ENCODE data around the gene CC2D2A. TPM values are rescaled to one million over a fixed set of nuclear protein-coding genes. Genes with fewer than 3 reads are reported as not detected.
A peak's percentile ranks its signal among the peaks of the same experiment; 100 is the strongest.

CC2D2A gene
- total RNA-seq, 2 experiments from 2014 or later: not detected

- Mint-ChIP-seq H3K27ac (no peak overlapping the region), H3K27me3 (no peaks in the 10 kb centered on the region), H3K36me3 (ENCODE audit: low read depth) (peaks cover 3% of the 10 kb centered on the region), H3K4me3 (no peak overlapping the region), H3K9me3 (ENCODE audit: low read depth) (no peaks in the 10 kb centered on the region), H3K4me1 (peaks cover 9% of the 10 kb centered on the region)
- POLR2A ChIA-PET: no interaction called here
- ATAC-seq (no peak), DNase-seq (no peak)
- CTCF ChIA-PET: interaction anchor here (0.7 kb wide), 1 partner anchor 20 kb away, joined by 3 read pairs; no protein-coding TSS in a partner anchor
- intact Hi-C loops (cut with DNase I, micrococcal nuclease): no loop called here
Observed at GRCh38 chr4:15545371-15545770, 75.7 kb downstream of the CC2D2A start.

- intact Hi-C loops (cut with DNase I, micrococcal nuclease): no loop called here
- POLR2A ChIA-PET: no interaction called here
- ATAC-seq: peak; percentile 69
- DNase-seq: peak; percentile 9
- Mint-ChIP-seq H3K27me3 (no peaks in the 10 kb centered on the region), H3K4me3 (no peak overlapping the region), H3K27ac (no peak overlapping the region), H3K36me3 (ENCODE audit: low read depth) (peaks cover 3% of the 10 kb centered on the region), H3K4me1 (peaks cover 9% of the 10 kb centered on the region), H3K9me3 (ENCODE audit: low read depth) (no peaks in the 10 kb centered on the region)
- CTCF ChIA-PET: no interaction called here
Observed at GRCh38 chr4:15547392-15547791, 77.7 kb downstream of the CC2D2A start.

- Mint-ChIP-seq H3K4me1 (peaks cover 9% of the 10 kb centered on the region), H3K27ac (no peak overlapping the region), H3K4me3 (no peak overlapping the region), H3K9me3 (ENCODE audit: low read depth) (no peaks in the 10 kb centered on the region), H3K36me3 (ENCODE audit: low read depth) (peaks cover 3% of the 10 kb centered on the region), H3K27me3 (no peaks in the 10 kb centered on the region)
- no peak for DNase-seq
- ChIA-PET CTCF (interaction anchor here (0.7 kb wide), 1 partner anchor 50 kb away, joined by 3 read pairs; no protein-coding TSS in a partner anchor), POLR2A (no interaction called here)
- no peak for ATAC-seq
- intact Hi-C loops (cut with DNase I, micrococcal nuclease): no loop called here
Observed at GRCh38 chr4:15550491-15550890, 80.8 kb downstream of the CC2D2A start.

GRCh38 chr4:15551740-15552446, 82.2 kb downstream of the CC2D2A start:
- DNase-seq: no peak
- POLR2A ChIA-PET: interaction anchor here (0.6 kb wide), 1 partner anchor 189 kb away, joined by 4 read pairs; no protein-coding TSS in a partner anchor
- Mint-ChIP-seq H3K27me3 (no peaks in the 10 kb centered on the region), H3K36me3 (ENCODE audit: low read depth) (no peaks in the 10 kb centered on the region), H3K4me1 (peaks cover 9% of the 10 kb centered on the region), H3K4me3 (no peak overlapping the region), H3K27ac (no peak overlapping the region), H3K9me3 (ENCODE audit: low read depth) (no peaks in the 10 kb centered on the region)
- intact Hi-C loops (cut with DNase I, micrococcal nuclease): no loop called here
- CTCF ChIA-PET: interaction anchor here (1.0 kb wide), 1 partner anchor 10 kb away, joined by 3 read pairs; no protein-coding TSS in a partner anchor
- ATAC-seq: no peak

GRCh38 chr4:15552557-15553362, 83.1 kb downstream of the CC2D2A start:
- DNase-seq (peak; percentile 9), ATAC-seq (peak; percentile 57)
- Mint-ChIP-seq H3K9me3 (ENCODE audit: low read depth) (no peaks in the 10 kb centered on the region), H3K36me3 (ENCODE audit: low read depth) (no peaks in the 10 kb centered on the region), H3K27ac (no peak overlapping the region), H3K27me3 (no peaks in the 10 kb centered on the region), H3K4me3 (no peak overlapping the region), H3K4me1 (peaks cover 4% of the 10 kb centered on the region)
- intact Hi-C loops (cut with DNase I, micrococcal nuclease): no loop called here
- ChIA-PET CTCF (interaction anchor here (0.5 to 1.0 kb wide), 2 partner anchors 32 to 123 kb away, joined by 3 read pairs; no protein-coding TSS in a partner anchor), POLR2A (no interaction called here)

- intact Hi-C loops (cut with DNase I, micrococcal nuclease): no loop called here
- no peaks in the 10 kb centered on the region for H3K36me3 Mint-ChIP-seq (ENCODE audit: low read depth)
- ChIA-PET POLR2A (no interaction called here), CTCF (no interaction called here)
- no peaks in the 10 kb centered on the region for H3K4me1 Mint-ChIP-seq
- DNase-seq (no peak), ATAC-seq (no peak)
- no peak overlapping the region for H3K4me3 Mint-ChIP-seq
- H3K27ac Mint-ChIP-seq: no peak overlapping the region
- H3K9me3 Mint-ChIP-seq (ENCODE audit: low read depth): no peaks in the 10 kb centered on the region
- no peaks in the 10 kb centered on the region for H3K27me3 Mint-ChIP-seq
Observed at GRCh38 chr4:15556511-15557092, 86.9 kb downstream of the CC2D2A start.

- Mint-ChIP-seq H3K27ac (no peak overlapping the region), H3K27me3 (no peaks in the 10 kb centered on the region), H3K9me3 (ENCODE audit: low read depth) (no peaks in the 10 kb centered on the region), H3K36me3 (ENCODE audit: low read depth) (peaks cover under 1% of the 10 kb centered on the region), H3K4me3 (no peak overlapping the region), H3K4me1 (no peaks in the 10 kb centered on the region)
- intact Hi-C loops (cut with DNase I, micrococcal nuclease): no loop called here
- ATAC-seq (no peak), DNase-seq (no peak)
- CTCF ChIA-PET: no interaction called here
- POLR2A ChIA-PET: no interaction called here
Observed at GRCh38 chr4:15557786-15558550, 88.3 kb downstream of the CC2D2A start.

GRCh38 chr4:15558561-15558960, 88.9 kb downstream of the CC2D2A start:
- no peaks in the 10 kb centered on the region for H3K4me1 Mint-ChIP-seq
- H3K27me3 Mint-ChIP-seq: no peaks in the 10 kb centered on the region
- intact Hi-C loops (cut with DNase I, micrococcal nuclease): no loop called here
- H3K4me3 Mint-ChIP-seq: no peak overlapping the region
- H3K36me3 Mint-ChIP-seq (ENCODE audit: low read depth): peaks cover 2% of the 10 kb centered on the region
- H3K9me3 Mint-ChIP-seq (ENCODE audit: low read depth): no peaks in the 10 kb centered on the region
- H3K27ac Mint-ChIP-seq: no peak overlapping the region
- ChIA-PET CTCF (no interaction called here), POLR2A (no interaction called here)
- ATAC-seq (no peak), DNase-seq (no peak)

- Mint-ChIP-seq H3K4me3 (no peak overlapping the region), H3K9me3 (ENCODE audit: low read depth) (no peaks in the 10 kb centered on the region), H3K36me3 (ENCODE audit: low read depth) (peaks cover 9% of the 10 kb centered on the region), H3K4me1 (no peaks in the 10 kb centered on the region), H3K27me3 (no peaks in the 10 kb centered on the region), H3K27ac (no peak overlapping the region)
- CTCF ChIA-PET: interaction anchor here (1.2 kb wide), 1 partner anchor 10 kb away, joined by 3 read pairs; no protein-coding TSS in a partner anchor
- POLR2A ChIA-PET: no interaction called here
- ATAC-seq (no peak), DNase-seq (no peak)
- intact Hi-C loops (cut with DNase I, micrococcal nuclease): no loop called here
Observed at GRCh38 chr4:15562114-15562513, 92.4 kb downstream of the CC2D2A start.

GRCh38 chr4:15562623-15563022, 92.9 kb downstream of the CC2D2A start:
- CTCF ChIA-PET: interaction anchor here (0.6 kb wide), 2 partner anchors 289 to 1427 kb away, joined by 3 read pairs; no protein-coding TSS in a partner anchor
- no peak for ATAC-seq
- no peak for DNase-seq
- no peaks in the 10 kb centered on the region for H3K27me3 Mint-ChIP-seq
- no peaks in the 10 kb centered on the region for H3K4me1 Mint-ChIP-seq
- no peak overlapping the region for H3K27ac Mint-ChIP-seq
- intact Hi-C loops (cut with DNase I, micrococcal nuclease): no loop called here
- peaks cover 9% of the 10 kb centered on the region for H3K36me3 Mint-ChIP-seq (ENCODE audit: low read depth)
- no peaks in the 10 kb centered on the region for H3K9me3 Mint-ChIP-seq (ENCODE audit: low read depth)
- H3K4me3 Mint-ChIP-seq: no peak overlapping the region
- POLR2A ChIA-PET: no interaction called here

GRCh38 chr4:15563871-15564270, 94.2 kb downstream of the CC2D2A start:
- peaks cover 9% of the 10 kb centered on the region for H3K36me3 Mint-ChIP-seq (ENCODE audit: low read depth)
- intact Hi-C loops (cut with DNase I, micrococcal nuclease): no loop called here
- no peaks in the 10 kb centered on the region for H3K27me3 Mint-ChIP-seq
- ChIA-PET POLR2A (no interaction called here), CTCF (no interaction called here)
- H3K9me3 Mint-ChIP-seq (ENCODE audit: low read depth): no peaks in the 10 kb centered on the region
- no peak overlapping the region for H3K4me3 Mint-ChIP-seq
- H3K27ac Mint-ChIP-seq: no peak overlapping the region
- no peak for ATAC-seq
- no peak for DNase-seq
- H3K4me1 Mint-ChIP-seq: no peaks in the 10 kb centered on the region

All from activated CD4-positive, alpha-beta T cell treated with anti-CD3 and anti-CD28 coated beads for 36 hours (primary cell).